NCI-H510A treated with DMSO at 0.1 percent for 48 hours (cell line): ENCODE data around the gene GSTM3.

Source experiments
- DNase-seq: peaks from one replicate; lab custom pipeline; 2025; lab: John Stamatoyannopoulos, UW

The GSTM3 gene

GRCh38 chr1:109740615-109741373, at the start of gene GSTM3:
Gene GSTM3, minus strand, starts transcription at chr1:109741038. Its CDS starts 751 bp downstream, at chr1:109740287.
- no peak for DNase-seq

DNA sequence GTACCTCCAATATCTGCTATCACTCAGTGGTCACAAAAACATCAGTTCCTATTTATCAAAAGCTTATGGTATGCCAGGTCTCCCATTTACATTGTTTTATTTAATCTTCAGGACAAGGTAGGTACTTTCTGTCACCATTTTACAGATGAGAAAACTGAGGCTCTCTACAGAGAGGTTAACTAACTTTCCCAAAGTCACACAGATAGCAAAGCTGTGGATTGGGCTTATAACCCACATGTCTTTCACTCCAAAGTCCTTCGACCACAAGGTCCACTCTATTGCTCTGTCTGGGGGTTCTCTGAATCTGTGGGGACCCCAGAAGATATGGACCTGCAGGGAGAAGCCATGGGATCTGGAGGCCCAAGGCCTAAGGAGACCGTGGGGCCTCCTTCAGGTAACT, 49.5 kb upstream of the GSTM3 start:
- DNase-seq = no peak

GRCh38 chr1:109789551-109790180, 48.8 kb upstream of the GSTM3 start:
- DNase-seq = no peak

DNA sequence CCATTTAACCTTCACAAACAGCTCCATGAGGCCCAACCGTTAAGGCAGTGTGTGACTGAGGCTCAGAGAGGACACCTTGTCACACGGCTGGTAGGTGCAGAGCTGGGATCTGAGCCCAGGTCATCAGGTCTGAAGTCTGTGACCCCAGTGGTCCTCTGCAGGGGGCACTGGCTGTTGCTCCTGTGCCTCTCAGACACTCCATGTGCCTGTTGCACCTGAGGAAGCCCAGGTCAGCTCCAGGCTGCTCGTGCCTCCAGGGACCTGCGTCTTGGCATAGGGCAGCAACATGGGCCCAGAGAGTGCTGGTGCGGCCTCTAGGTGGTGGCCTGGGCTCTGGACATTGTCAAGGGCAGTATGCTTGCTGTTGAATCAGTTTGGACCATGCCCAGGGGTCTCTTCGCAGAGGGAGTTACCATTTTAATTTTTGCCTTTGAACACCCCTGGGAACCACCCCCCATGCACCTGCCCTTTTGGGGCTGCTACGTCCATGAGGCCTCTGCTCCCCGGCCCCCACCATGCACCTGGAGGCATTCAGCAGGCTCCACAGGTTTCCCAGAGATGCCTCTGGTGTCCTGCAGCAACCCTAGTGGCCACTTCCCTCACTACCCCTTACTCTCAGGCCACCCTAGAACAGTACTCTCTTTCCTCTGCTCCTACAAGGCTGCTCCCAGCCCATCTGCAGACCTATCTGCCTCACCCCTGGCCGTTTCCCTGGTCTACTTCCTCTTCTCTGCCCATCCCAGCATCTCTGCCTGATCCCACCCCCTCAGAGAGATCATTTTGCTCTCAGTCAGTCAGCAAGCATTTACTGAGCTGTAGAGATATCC, 48.1 kb upstream of the GSTM3 start:
- DNase-seq = peak; percentile 24

- DNase-seq = no peak
These were observed 47.2 kb upstream of the GSTM3 start for GRCh38 chr1:109787845-109788601.

- no peak for DNase-seq
These were observed 46.5 kb upstream of the GSTM3 start for GRCh38 chr1:109787211-109787844.

DNA sequence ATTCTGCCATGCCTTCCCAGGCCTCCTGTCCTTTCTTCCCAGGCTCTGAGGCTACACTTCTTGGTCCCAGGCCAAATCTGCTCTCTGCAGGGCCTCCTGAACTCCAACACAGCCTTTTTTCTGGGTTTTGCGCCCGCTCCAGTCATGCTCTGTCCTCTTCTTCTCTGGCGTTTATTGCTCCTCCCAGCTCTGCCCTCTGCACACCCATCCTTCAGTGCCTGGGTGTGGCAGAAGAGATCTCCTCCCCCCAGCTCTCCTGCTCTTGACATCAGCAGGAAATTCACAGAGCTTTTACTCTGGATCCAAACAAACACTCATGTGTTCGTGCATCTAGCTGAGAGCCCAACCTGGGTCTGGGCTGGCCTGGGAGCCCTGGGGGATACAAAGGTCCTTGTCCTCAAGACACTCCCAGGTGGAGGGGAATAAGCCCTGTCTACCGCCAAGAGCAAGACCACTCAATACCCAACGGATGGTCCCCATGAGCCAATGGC, 45.7 kb upstream of the GSTM3 start:
- DNase-seq = peak; percentile 42

DNA sequence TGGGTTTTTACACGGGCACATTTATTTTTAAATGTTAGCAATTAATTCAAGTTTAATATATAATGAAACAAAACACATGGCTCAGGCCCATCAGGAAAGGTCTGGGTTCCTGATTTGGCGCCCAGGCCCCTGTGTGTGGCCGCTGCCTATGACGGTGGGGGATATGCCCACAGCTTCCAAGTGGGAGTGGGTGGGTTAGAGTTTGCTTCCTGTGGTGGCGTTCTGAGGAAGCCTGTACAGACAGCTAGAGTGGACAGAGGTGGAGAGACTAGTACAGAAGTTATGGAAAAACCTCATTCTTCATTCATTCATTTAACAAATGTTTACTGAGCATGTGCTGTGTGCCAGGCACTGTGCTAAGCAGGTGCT, 45.3 kb upstream of the GSTM3 start:
- no peak for DNase-seq

- no peak for DNase-seq
These were observed 44.7 kb upstream of the GSTM3 start for GRCh38 chr1:109785446-109786111.

DNA sequence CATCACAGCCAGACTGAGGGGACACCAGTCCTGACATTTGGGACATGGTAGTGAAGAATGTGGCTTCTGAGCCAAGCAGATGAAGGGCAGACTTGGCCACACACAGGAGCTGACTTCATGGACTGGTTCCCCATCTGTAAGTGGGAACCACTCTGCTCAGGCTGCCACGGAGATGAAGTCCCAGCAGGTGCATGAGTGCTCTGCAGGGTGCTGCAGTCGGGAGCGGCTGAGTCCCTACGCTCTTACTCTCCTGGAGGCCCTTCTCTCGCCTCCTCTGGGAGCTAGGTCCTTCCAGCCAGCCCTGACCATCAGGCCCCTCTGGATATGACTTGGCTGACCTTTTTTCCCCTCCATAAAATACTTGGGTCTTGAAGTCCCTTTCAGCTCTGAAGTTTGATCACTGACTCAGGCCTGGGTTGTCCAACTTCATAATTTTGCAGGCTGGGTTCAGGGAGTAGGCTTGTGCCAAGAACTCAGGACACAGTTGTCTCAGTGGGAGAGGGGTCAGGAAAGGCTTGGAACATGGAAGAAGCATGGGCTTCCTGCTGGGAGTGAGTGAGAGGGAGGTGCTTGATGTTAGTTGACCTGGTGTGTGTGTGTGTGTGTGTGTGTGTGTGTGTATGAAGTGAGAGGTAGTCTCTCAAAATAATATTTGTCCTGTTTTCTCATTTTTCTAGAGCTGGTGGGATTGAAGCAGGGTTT, 43.9 kb upstream of the GSTM3 start:
- DNase-seq = no peak

DNA sequence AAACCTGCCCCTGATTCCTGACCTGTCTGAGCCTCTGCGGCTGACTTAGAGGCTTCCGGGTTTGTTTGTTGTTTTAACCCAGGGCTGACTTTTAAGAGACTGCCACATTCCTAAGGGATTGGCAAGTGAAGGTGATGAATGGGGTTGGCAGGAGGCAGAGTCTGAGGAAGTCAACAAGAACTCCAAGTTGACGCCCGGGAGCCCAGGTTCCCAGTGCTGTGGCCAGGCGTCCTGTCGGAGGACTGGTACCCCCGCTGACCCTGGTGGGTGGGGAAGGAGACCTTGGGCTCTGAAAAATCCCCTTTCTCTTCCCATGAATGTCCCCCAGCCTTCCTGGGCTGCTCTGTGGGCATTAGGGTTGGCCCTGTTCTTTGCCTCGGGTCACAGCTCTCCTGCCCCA, 42.6 kb upstream of the GSTM3 start:
- DNase-seq = no peak

DNA sequence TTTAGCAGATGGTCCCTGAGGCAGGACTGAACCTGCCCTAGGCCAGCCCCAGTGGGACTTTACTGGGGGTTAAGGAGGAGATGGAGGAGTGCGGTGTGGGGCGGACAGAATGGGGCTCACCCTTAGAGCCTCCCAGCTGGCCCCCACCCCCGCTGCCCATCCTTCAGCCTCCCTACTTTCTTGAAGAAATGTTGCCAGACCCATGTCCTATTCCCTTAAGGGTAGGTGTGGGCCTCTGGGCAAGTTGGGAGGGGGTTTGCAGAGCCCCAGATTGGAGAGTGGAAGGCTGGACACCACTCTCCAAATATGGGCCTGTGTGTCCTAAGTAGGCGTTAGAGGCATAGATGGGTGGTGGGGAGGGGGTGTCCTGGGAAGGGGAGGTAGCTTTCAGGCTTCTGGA, 42.1 kb upstream of the GSTM3 start:
- DNase-seq = no peak

- DNase-seq = no peak
These were observed 41.7 kb upstream of the GSTM3 start for GRCh38 chr1:109782514-109782913.

DNA sequence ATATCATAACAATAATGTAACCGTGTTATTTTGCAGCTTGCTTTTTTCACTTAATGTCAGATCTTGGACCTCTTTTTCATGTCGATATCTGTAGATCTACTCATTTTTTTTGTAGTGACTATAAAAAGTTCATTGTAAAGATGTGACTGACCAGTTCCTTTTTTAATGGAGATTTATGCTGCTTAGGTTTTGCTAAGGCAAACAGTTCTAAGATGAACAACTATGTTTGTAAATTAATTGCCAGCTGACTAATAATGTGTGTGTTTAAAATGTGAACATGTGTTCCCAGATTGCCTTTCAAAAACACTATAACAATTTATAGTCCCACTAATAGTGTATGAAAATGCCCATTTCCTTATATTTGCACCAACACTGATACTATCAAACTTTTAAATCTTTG, 41.0 kb upstream of the GSTM3 start:
- no peak for DNase-seq

GRCh38 chr1:109780982-109781381, 40.1 kb upstream of the GSTM3 start:
- DNase-seq = no peak

- DNase-seq = no peak
These were observed 37.3 kb upstream of the GSTM3 start for GRCh38 chr1:109777980-109778625.

- no peak for DNase-seq
These were observed 36.6 kb upstream of the GSTM3 start for GRCh38 chr1:109777436-109777835.

GRCh38 chr1:109776911-109777310, 36.1 kb upstream of the GSTM3 start:
- peak; percentile 89 for DNase-seq

GRCh38 chr1:109776206-109776835, 35.5 kb upstream of the GSTM3 start:
- no peak for DNase-seq
